Measurements from ENCODE around the gene KCNE1. TPM values are rescaled to one million over a fixed set of nuclear protein-coding genes. Genes with fewer than 3 reads are reported as not detected.
A peak's percentile ranks its signal among the peaks of the same experiment; 100 is the strongest.

KCNE1 gene
- total RNA-seq, 1 experiment from 2014 or later, result 0.21 TPM

GRCh38 chr21:34536311-34536710 lies 24.3 kb upstream of the KCNE1 start:
- no peak for DNase-seq (ENCODE audit: low spot score)

GRCh38 chr21:34535886-34536285 lies 23.9 kb upstream of the KCNE1 start:
- DNase-seq (ENCODE audit: low spot score), result no peak

GRCh38 chr21:34534522-34534921 lies 22.5 kb upstream of the KCNE1 start:
- peak; percentile 60 for DNase-seq (ENCODE audit: low spot score)

- DNase-seq (ENCODE audit: low spot score), result no peak
These were observed 21.9 kb upstream of the KCNE1 start for GRCh38 chr21:34533938-34534337.

- DNase-seq (ENCODE audit: low spot score), result no peak
These were observed 19.4 kb upstream of the KCNE1 start for GRCh38 chr21:34531399-34531798.

GRCh38 chr21:34530261-34530660 lies 18.3 kb upstream of the KCNE1 start:
- peak; percentile 56 for DNase-seq (ENCODE audit: low spot score)

GRCh38 chr21:34528131-34528561 lies 16.1 kb upstream of the KCNE1 start:
- no peak for DNase-seq (ENCODE audit: low spot score)

- DNase-seq (ENCODE audit: low spot score), result peak; percentile 100
These were observed 14.7 kb upstream of the KCNE1 start for GRCh38 chr21:34526618-34527290.

GRCh38 chr21:34526241-34526617 lies 14.2 kb upstream of the KCNE1 start:
- DNase-seq (ENCODE audit: low spot score), result no peak

- DNase-seq (ENCODE audit: low spot score), result peak; percentile 57
These were observed 12.9 kb upstream of the KCNE1 start for GRCh38 chr21:34524646-34525601.

GRCh38 chr21:34523019-34523555 lies 11.1 kb upstream of the KCNE1 start:
- no peak for DNase-seq (ENCODE audit: low spot score)

- DNase-seq (ENCODE audit: low spot score), result no peak
These were observed 10.3 kb upstream of the KCNE1 start for GRCh38 chr21:34522284-34522683.

- no peak for DNase-seq (ENCODE audit: low spot score)
These were observed 9.6 kb upstream of the KCNE1 start for GRCh38 chr21:34521561-34521960.

- no peak for DNase-seq (ENCODE audit: low spot score)
These were observed 8.9 kb upstream of the KCNE1 start for GRCh38 chr21:34520764-34521508.

GRCh38 chr21:34520281-34520680 lies 8.3 kb upstream of the KCNE1 start:
- DNase-seq (ENCODE audit: low spot score), result no peak

- DNase-seq (ENCODE audit: low spot score), result no peak
These were observed 7.7 kb upstream of the KCNE1 start for GRCh38 chr21:34519694-34520093.

GRCh38 chr21:34519016-34519415 lies 7.0 kb upstream of the KCNE1 start:
- DNase-seq (ENCODE audit: low spot score), result no peak

GRCh38 chr21:34518301-34518700 lies 6.3 kb upstream of the KCNE1 start:
- no peak for DNase-seq (ENCODE audit: low spot score)

- peak; percentile 41 for DNase-seq (ENCODE audit: low spot score)
These were observed 5.7 kb upstream of the KCNE1 start for GRCh38 chr21:34517491-34518245.

GRCh38 chr21:34517039-34517438 lies 5.0 kb upstream of the KCNE1 start:
- no peak for DNase-seq (ENCODE audit: low spot score)

GRCh38 chr21:34514576-34515115 lies 2.6 kb upstream of the KCNE1 start:
- no peak for DNase-seq (ENCODE audit: low spot score)
